ENCODE results near the gene IGIP. TPM values are rescaled to one million over a fixed set of nuclear protein-coding genes. Genes with fewer than 3 reads are reported as not detected.

IGIP gene
- total and polyA plus RNA-seq, 2 donors (not counting 3 experiments of a cell fraction or from before 2014, with no cell fraction given), result 0.86 to 3.3 TPM

- H3K9ac ChIP-seq (replicated peaks; ENCODE audit: extremely low read depth, insufficient read depth, low read length), result no peak overlapping the region
- H3K9me1 ChIP-seq (replicated peaks; ENCODE audit: control insufficient read depth, extremely low read depth, insufficient read depth, low read length), result no peaks in the 10 kb centered on the region
- no peaks in the 10 kb centered on the region for H3K4me1 ChIP-seq (ENCODE audit: control insufficient read depth, extremely low read depth, insufficient read depth, low read length)
- no TSS peak for BruUV-seq (replicated peaks)
- ChIA-PET CTCF (interaction anchor here (0.5 to 6.6 kb wide), 31 partner anchors 8 to 576 kb away, joined by 3 to 379 read pairs (median 5); partner anchors contain the start of genes CYSTM1 and PURA), POLR2A (interaction anchor here (0.7 kb wide), 1 partner anchor 30 kb away, joined by 3 read pairs; no protein-coding TSS in a partner anchor)
- FAIRE-seq (no peak), DNase-seq (ENCODE audit: low read depth, low spot score) (no peak)
- no peak overlapping the region for H3K4me2 ChIP-seq (ENCODE audit: insufficient read depth, low read length)
- intact Hi-C loops (cut with micrococcal nuclease) (loop anchor here (1.0 to 2.0 kb wide), 4 partner anchors 14 to 70 kb away; partner anchors contain the start of gene PURA), dilution Hi-C loops (cut with MboI; ENCODE audit: extremely low pct_ligation_motif_present, low sequenced_read_pairs) (no loop called here)
- H3K27ac ChIP-seq (ENCODE audit: insufficient read depth, low read depth, low read length), result no peak overlapping the region
- H3K4me3 ChIP-seq (replicated peaks in 1 of 3; ENCODE audit: insufficient read depth in 1 of 3, low read depth in 1 of 3, low read length in 3 of 3), result no peak overlapping the region
- H3K36me3 ChIP-seq (ENCODE audit: control insufficient read depth in 2 of 2, extremely low read depth in 1 of 2, insufficient read depth in 2 of 2, low read length in 2 of 2), result no peaks in the 10 kb centered on the region
- no peaks in the 10 kb centered on the region for H3K9me3 ChIP-seq (replicated peaks; ENCODE audit: control insufficient read depth, insufficient read depth, low read length)
- H4K20me1 ChIP-seq (replicated peaks; ENCODE audit: control insufficient read depth, extremely low read depth, insufficient read depth, low read length), result no peaks in the 10 kb centered on the region
- H3K27me3 ChIP-seq (ENCODE audit: control insufficient read depth in 2 of 2, insufficient read depth in 2 of 2, low read length in 2 of 2), result peaks cover 0 to 6% of the 10 kb centered on the region in 2 experiments
- no peak for TF ChIP-seq MYC (IDR thresholded peaks at IDR 0.05; ENCODE audit: low read depth, low read length)
- no peak for TF ChIP-seq EZH2 (IDR thresholded peaks at IDR 0.05; ENCODE audit: borderline replicate concordance, low read depth, low read length, severe bottlenecking)
- no peak for TF ChIP-seq GATA2 (IDR thresholded peaks at IDR 0.05; ENCODE audit: insufficient read depth, insufficient read length, low read depth, low read length)
- no peak for TF ChIP-seq POLR2A (IDR thresholded peaks at IDR 0.05; ENCODE audit: low read depth, low read length)
- TF ChIP-seq FOS (IDR thresholded peaks at IDR 0.05; ENCODE audit: borderline replicate concordance, insufficient read depth, low read length), result no peak
- no peak for TF ChIP-seq CTCF (IDR thresholded peaks at IDR 0.05; ENCODE audit: extremely low read depth in 1 of 2, insufficient read depth in 1 of 2, low read depth in 1 of 2, low read length in 2 of 2)
- TF ChIP-seq POLR2AphosphoS5 (IDR thresholded peaks at IDR 0.05; ENCODE audit: insufficient read depth, low read depth, low read length), result no peak
- no peak for TF ChIP-seq JUN (IDR thresholded peaks at IDR 0.05; ENCODE audit: borderline replicate concordance, insufficient read depth, insufficient read length, low read depth)
- TF ChIP-seq MAX (IDR thresholded peaks at IDR 0.05; ENCODE audit: insufficient read depth, insufficient read length), result no peak
- no peak overlapping the region for H2AFZ ChIP-seq (ENCODE audit: low read depth, low read length)
- H3K79me2 ChIP-seq (ENCODE audit: control insufficient read depth, insufficient read depth, low read length), result no peaks in the 10 kb centered on the region
These were observed 18.0 kb downstream of the IGIP start for GRCh38 chr5:140143521-140144258.

Measured in endothelial cell of umbilical vein (primary cell).